B cell (primary cell): Measurements from ENCODE around the gene GPR173. TPM values are rescaled to one million over a fixed set of nuclear protein-coding genes. Genes with fewer than 3 reads are reported as not detected.
A peak's percentile ranks its signal among the peaks of the same experiment; 100 is the strongest.

ENCODE experiments used
- ATAC-seq: fragments of 200-7000 bp; cut with Tn5 transposase; one replicate; pipeline ENCODE4 v1.10.0; 2021; ENCODE audit warnings: low read depth, mild to moderate bottlenecking, moderate number of reproducible peaks, moderate library complexity
- CTCF ChIA-PET: fragments of 350-600 bp; sonication (Branson Sonifier 250); formaldehyde crosslinking; loops from one replicate; lab custom pipeline; 2021; ENCODE audit warnings: antibody characterized with exemption, inconsistent platforms; lab: Charles Lee
- POLR2A ChIA-PET: fragments of 350-600 bp; sonication (Branson Sonifier 250); formaldehyde crosslinking; loops from one replicate; lab custom pipeline; 2021; ENCODE audit warnings: antibody characterized with exemption; lab: Charles Lee
- DNase-seq: peaks from one replicate; pipeline ENCODE4 v3.0.0; 2013
- H2AFZ ChIP-seq: 2 replicates; pipeline ENCODE4 v1.6.1; 2012; ENCODE audit warnings: mild to moderate bottlenecking, low read depth, low read length; ENCODE audit not compliant: insufficient read depth, poor library complexity, severe bottlenecking
- H3K27ac ChIP-seq, 2 donors: 1 replicate in 1 of 2; 2 replicates in 1 of 2; pipeline ENCODE4 v1.5.1; 2012 to 2013; ENCODE audit warnings: low read length in 2 of 2, mild to moderate bottlenecking in 2 of 2, moderate library complexity in 1 of 2
- H3K27me3 ChIP-seq, 4 experiments: fragments of 200-600 bp in 1 of 4; sonication (generic) in 1 of 4; replicated peaks in 1 of 4; 1 replicate in 2 of 4; 2 replicates in 2 of 4; pipeline versions ENCODE4 v1.6.1 to v1.7.0; 2013 to 2016; ENCODE audit warnings: low read length in 3 of 4, mild to moderate bottlenecking in 2 of 4, mixed read lengths in 1 of 4, moderate library complexity in 1 of 4; ENCODE audit not compliant: insufficient read depth in 4 of 4, control insufficient read depth in 3 of 4; ENCODE audit errors: control extremely low read depth in 1 of 4
- H3K36me3 ChIP-seq, 2 experiments: replicated peaks in 1 of 2; 1 replicate in 1 of 2; 2 replicates in 1 of 2; pipeline versions ENCODE4 v1.6.1 to v1.7.1; 2013; ENCODE audit warnings: low read length in 1 of 2; ENCODE audit not compliant: insufficient read depth in 2 of 2, control insufficient read depth in 1 of 2; ENCODE audit errors: control extremely low read depth in 1 of 2, extremely low read depth in 1 of 2
- H3K4me1 ChIP-seq, 2 donors: fragments of 200-600 bp in 1 of 2; sonication (generic) in 1 of 2; 1 replicate in 1 of 2; 2 replicates in 1 of 2; pipeline versions ENCODE4 v1.5.1 to v1.6.1; 2013 to 2017; ENCODE audit warnings: low read length in 2 of 2; ENCODE audit not compliant: control insufficient read depth in 2 of 2, insufficient read depth in 2 of 2
- H3K4me2 ChIP-seq: replicated peaks from 2 replicates; pipeline ENCODE3; 2012; ENCODE audit warnings: mild to moderate bottlenecking, low read depth, low read length; ENCODE audit not compliant: poor library complexity, severe bottlenecking
- H3K4me3 ChIP-seq, 5 experiments: fragments of 200-600 bp in 1 of 5; sonication (generic) in 1 of 5; 1 replicate in 3 of 5; 2 replicates in 2 of 5; pipeline versions ENCODE4 v1.5.1 to v1.7.0; 2011 to 2016; ENCODE audit warnings: low read length in 4 of 5, mild to moderate bottlenecking in 4 of 5, low read depth in 2 of 5, control low read depth in 1 of 5, moderate library complexity in 1 of 5; ENCODE audit not compliant: insufficient read depth in 1 of 5; ENCODE audit errors: control extremely low read depth in 1 of 5, extremely low read depth in 1 of 5
- H3K79me2 ChIP-seq: fragments of 200-600 bp; sonication (generic); one replicate; pipeline ENCODE4 v1.6.0; 2016; ENCODE audit warnings: low read length; ENCODE audit not compliant: control insufficient read depth, insufficient read depth
- H3K9ac ChIP-seq: fragments of 200-600 bp; sonication (generic); 2 replicates; pipeline ENCODE4 v1.6.1; 2017; ENCODE audit warnings: mild to moderate bottlenecking, low read length, moderate library complexity
- H3K9me3 ChIP-seq, 3 donors: one replicate each; pipeline versions ENCODE4 v1.6.1 to v1.7.1; 2013; ENCODE audit warnings: low read length in 2 of 3; ENCODE audit not compliant: control insufficient read depth in 2 of 3, insufficient read depth in 1 of 3; ENCODE audit errors: control extremely low read depth in 1 of 3
- H4K20me1 ChIP-seq: 2 replicates; pipeline ENCODE4 v1.6.0; 2012; ENCODE audit warnings: mild to moderate bottlenecking, low read length; ENCODE audit not compliant: insufficient read depth, control insufficient read depth, poor library complexity, severe bottlenecking
- H3K27ac Mint-ChIP-seq: one replicate; pipeline ENCODE4 v1.8.0; 2021; ENCODE audit warnings: mixed read lengths
- H3K27me3 Mint-ChIP-seq: one replicate; pipeline ENCODE4 v1.8.0; 2021; ENCODE audit warnings: mixed read lengths
- H3K4me1 Mint-ChIP-seq: one replicate; pipeline ENCODE4 v1.8.0; 2021; ENCODE audit warnings: mixed read lengths
- H3K4me3 Mint-ChIP-seq: one replicate; pipeline ENCODE4 v1.8.0; 2021; ENCODE audit warnings: mixed read lengths
- H3K9me3 Mint-ChIP-seq: one replicate; pipeline ENCODE4 v1.8.0; 2022; ENCODE audit warnings: mixed read lengths; ENCODE audit not compliant: insufficient read depth
- CTCF ChIP-seq: fragments of 200-600 bp; IDR thresholded peaks from one replicate; pipeline ENCODE4 v1.8.0; 2022; ENCODE audit warnings: antibody characterized with exemption, mild to moderate bottlenecking
- EZH2 ChIP-seq: IDR thresholded peaks from 2 replicates; pipeline ENCODE4 v1.6.1; 2012; ENCODE audit warnings: borderline replicate concordance, low read depth, mild to moderate bottlenecking, moderate library complexity, low read length; ENCODE audit not compliant: insufficient read depth, poor library complexity, severe bottlenecking
- WGBS: methylation state at CpG from one replicate; pipeline ENCODE4 v1.1.5; 2013; ENCODE audit warnings: missing lambda C conversion rate; ENCODE audit not compliant: insufficient coverage; 5-methylcytosine and 5-hydroxymethylcytosine counted together
- intact Hi-C: fragments of 100-400 bp; cut with micrococcal nuclease; formaldehyde crosslinking; loops from one replicate; pipeline ENCODE4 v1.10.0; 2022
- polyA plus RNA-seq: library from polyadenylated mRNA; depleted of rRNA; stranded (reverse); fragments of >200 nt; gene quantifications from 2 replicates; pipeline ENCODE4 v1.2.3, GENCODE V29; 2012
- total RNA-seq, 2 donors: library from RNA; stranded (reverse); fragments of 120-200 nt in 1 of 2; gene quantifications; 1 replicate in 1 of 2; 2 replicates in 1 of 2; pipeline versions ENCODE4 v1.2.3 to v1.2.4, GENCODE V29; 2013 to 2022

Gene GPR173
- total and polyA plus RNA-seq, 2 donors (not counting 1 experiment from before 2014, with no cell fraction given): 0.12 TPM; not detected in 1

- H3K36me3 ChIP-seq: peaks cover 0 to 21% of the 10 kb centered on the region in 2 experiments
- no peaks in the 10 kb centered on the region for H3K9me3 ChIP-seq
- no peak overlapping the region for H3K4me2 ChIP-seq
- H4K20me1 ChIP-seq: peaks cover 11% of the 10 kb centered on the region
- TF ChIP-seq CTCF (no peak), EZH2 (no peak)
- ChIA-PET POLR2A (no interaction called here), CTCF (no interaction called here)
- Mint-ChIP-seq H3K4me3 (no peak overlapping the region), H3K9me3 (no peaks in the 10 kb centered on the region), H3K27me3 (no peaks in the 10 kb centered on the region), H3K4me1 (peaks cover 47% of the 10 kb centered on the region), H3K27ac (peak overlapping the region; percentile 32)
- intact Hi-C loops: loop anchor here (5.0 kb wide), 1 partner anchor 1722 kb away; the partner anchor contains the start of gene MAGED2
- H3K9ac ChIP-seq: no peak overlapping the region
- no peak overlapping the region for H2AFZ ChIP-seq
- ATAC-seq (no peak), DNase-seq (no peak)
- no peak overlapping the region for H3K27ac ChIP-seq
- H3K79me2 ChIP-seq: peaks cover 13% of the 10 kb centered on the region
- peaks cover 9 to 25% of the 10 kb centered on the region in 2 donors for H3K4me1 ChIP-seq
- H3K4me3 ChIP-seq: no peak overlapping the region
- no peaks in the 10 kb centered on the region for H3K27me3 ChIP-seq
- 95% methylated on average over 3 of the region's 9 CpGs for WGBS
Observed at GRCh38 chrX:53084863-53085262, 36.3 kb downstream of the GPR173 start.

GRCh38 chrX:53085661-53086229, 37.2 kb downstream of the GPR173 start:
- Histone ChIP-seq H3K27me3 (no peaks in the 10 kb centered on the region), H3K9me3 (no peaks in the 10 kb centered on the region), H3K4me2 (no peak overlapping the region), H3K4me3 (no peak overlapping the region), H3K9ac (no peak overlapping the region), H3K4me1 (peaks cover 9 to 22% of the 10 kb centered on the region in 2 donors), H3K36me3 (peaks cover 0 to 21% of the 10 kb centered on the region in 2 experiments), H2AFZ (no peak overlapping the region), H4K20me1 (peaks cover 11% of the 10 kb centered on the region), H3K79me2 (peaks cover 13% of the 10 kb centered on the region), H3K27ac (no peak overlapping the region)
- Mint-ChIP-seq H3K27ac (peak overlapping the region; percentile 2), H3K27me3 (no peaks in the 10 kb centered on the region), H3K4me3 (peak overlapping the region; percentile 9), H3K9me3 (no peaks in the 10 kb centered on the region), H3K4me1 (peaks cover 44% of the 10 kb centered on the region)
- TF ChIP-seq CTCF (no peak), EZH2 (no peak)
- ChIA-PET CTCF (no interaction called here), POLR2A (no interaction called here)
- WGBS: 95% methylated on average over 12 of the region's 17 CpGs
- DNase-seq (no peak), ATAC-seq (no peak)
- intact Hi-C loops: no loop called here
